GM19372 (cell line): Measurements from ENCODE around the gene PTGR3.
A peak's percentile ranks its signal among the peaks of the same experiment; 100 is the strongest.

Experiments used
- ATAC-seq: cut with Tn5 transposase; IDR thresholded peaks from one replicate; pipeline ENCODE4 v1.9.1; 2021; ENCODE audit warnings: mild to moderate bottlenecking, low read depth, moderate library complexity; ENCODE audit not compliant: unreplicated experiment

PTGR3 gene

GRCh38 chr18:75209129-75209950 is at the start of gene PTGR3:
PTGR3 (minus strand) TSS chr18:75209139; CDS start chr18:75209058, 81 bp downstream.
- ATAC-seq = peak; percentile 38

GRCh38 chr18:75257605-75258004 is 48.7 kb upstream of the PTGR3 start:
- no peak for ATAC-seq

- no peak for ATAC-seq
These were observed 47.4 kb upstream of the PTGR3 start for GRCh38 chr18:75256376-75256775.

GRCh38 chr18:75255094-75255493 is 46.2 kb upstream of the PTGR3 start:
- ATAC-seq = no peak

GRCh38 chr18:75253784-75254183 is 44.8 kb upstream of the PTGR3 start:
- no peak for ATAC-seq

- no peak for ATAC-seq
These were observed 44.1 kb upstream of the PTGR3 start for GRCh38 chr18:75253043-75253442.

GRCh38 chr18:75252136-75252535 is 43.2 kb upstream of the PTGR3 start:
- ATAC-seq = no peak

GRCh38 chr18:75251466-75251865 is 42.5 kb upstream of the PTGR3 start:
- ATAC-seq = no peak

- ATAC-seq = no peak
These were observed 41.5 kb upstream of the PTGR3 start for GRCh38 chr18:75250471-75250821.

- no peak for ATAC-seq
These were observed 40.9 kb upstream of the PTGR3 start for GRCh38 chr18:75249672-75250470.

GRCh38 chr18:75249175-75249518 is 40.2 kb upstream of the PTGR3 start:
- no peak for ATAC-seq

GRCh38 chr18:75248426-75249174 is 39.7 kb upstream of the PTGR3 start:
- ATAC-seq = no peak

- peak; percentile 51 for ATAC-seq
These were observed 38.9 kb upstream of the PTGR3 start for GRCh38 chr18:75247611-75248421.

- ATAC-seq = no peak
These were observed 38.0 kb upstream of the PTGR3 start for GRCh38 chr18:75246721-75247610.

- ATAC-seq = no peak
These were observed 35.7 kb upstream of the PTGR3 start for GRCh38 chr18:75244351-75245313.

- no peak for ATAC-seq
These were observed 32.8 kb upstream of the PTGR3 start for GRCh38 chr18:75241705-75242104.

- ATAC-seq = no peak
These were observed 31.5 kb upstream of the PTGR3 start for GRCh38 chr18:75240433-75240832.

GRCh38 chr18:75238786-75239185 is 29.8 kb upstream of the PTGR3 start:
- ATAC-seq = no peak
